ENCODE results near the gene PANX3. TPM values are rescaled to one million over a fixed set of nuclear protein-coding genes. Genes with fewer than 3 reads are reported as not detected.
A peak's percentile ranks its signal among the peaks of the same experiment; 100 is the strongest.

The PANX3 gene
- polyA plus RNA-seq, 1 donor (not counting 4 experiments of a cell fraction or from before 2014, with no cell fraction given) = not detected

DNA sequence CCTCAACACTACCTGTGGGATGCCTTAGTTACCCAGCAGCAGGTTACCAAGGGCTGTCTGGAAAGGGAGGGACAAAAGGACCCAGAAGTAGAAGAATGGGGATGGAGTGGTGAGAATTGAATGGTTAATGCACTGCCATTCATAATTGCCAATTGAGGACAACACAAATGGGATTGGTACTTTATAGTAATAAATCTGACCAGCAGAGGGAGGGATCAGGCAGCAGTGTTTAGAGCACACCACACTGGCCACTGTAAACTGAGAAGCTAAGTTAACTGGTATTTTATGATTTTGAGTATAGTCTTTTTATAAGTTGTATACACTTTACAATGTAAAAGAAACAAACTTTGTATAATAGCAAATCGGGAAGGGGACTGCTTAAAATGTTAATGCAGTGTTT is 22.1 kb downstream of the PANX3 start:
- TF ChIP-seq EZH2 (IDR thresholded peaks at IDR 0.05; ENCODE audit: low read length) = no peak
- peak; percentile 15 to 24 (median 15) for TF ChIP-seq CTCF (optimal IDR thresholded peaks at IDR 0.05 in 1 of 3, IDR thresholded peaks at IDR 0.05 in 1 of 3, conservative IDR thresholded peaks at IDR 0.05 in 1 of 3; ENCODE audit: extremely low read depth in 1 of 3, insufficient read depth in 2 of 3, low read length in 3 of 3)
- no peaks in the 10 kb centered on the region for H3K9me1 ChIP-seq (ENCODE audit: control insufficient read depth, extremely low read depth, insufficient read depth, low read length)
- no peaks in the 10 kb centered on the region for H3K27me3 ChIP-seq (ENCODE audit: control insufficient read depth, extremely low read depth, insufficient read depth, low read length)
- no peaks in the 10 kb centered on the region for H3K4me1 ChIP-seq (ENCODE audit: control insufficient read depth, extremely low read depth, insufficient read depth, low read length)
- no peak overlapping the region for H3K4me3 ChIP-seq (ENCODE audit: control insufficient read depth in 2 of 3, extremely low read depth in 1 of 3, insufficient read depth in 2 of 3, low read depth in 1 of 3, low read length in 3 of 3)
- FAIRE-seq = no peak
- H3K9me3 ChIP-seq (ENCODE audit: control insufficient read depth, low read depth, low read length) = no peaks in the 10 kb centered on the region
- H3K79me2 ChIP-seq (ENCODE audit: control insufficient read depth, insufficient read depth, low read length) = no peaks in the 10 kb centered on the region
- H3K36me3 ChIP-seq (ENCODE audit: control insufficient read depth in 2 of 2, extremely low read depth in 1 of 2, insufficient read depth in 2 of 2, low read length in 2 of 2) = peaks cover 23 to 36% of the 10 kb centered on the region in 2 experiments
- no peaks in the 10 kb centered on the region for H4K20me1 ChIP-seq (ENCODE audit: control insufficient read depth, extremely low read depth, insufficient read depth, low read length)
- no peak overlapping the region for H3K9ac ChIP-seq (ENCODE audit: control insufficient read depth, extremely low read depth, insufficient read depth, low read length)
- no peak for DNase-seq (ENCODE audit: low read depth, low spot score)
- no peak overlapping the region for H3K27ac ChIP-seq (ENCODE audit: control insufficient read depth, insufficient read depth, low read length)
- dilution Hi-C loops (cut with MboI; ENCODE audit: extremely low pct_ligation_motif_present, low sequenced_read_pairs) = no loop called here
- H2AFZ ChIP-seq (ENCODE audit: control insufficient read depth, low read length) = no peak overlapping the region
- H3K4me2 ChIP-seq (ENCODE audit: control insufficient read depth, extremely low read depth, insufficient read depth, low read depth, low read length) = no peak overlapping the region

DNA sequence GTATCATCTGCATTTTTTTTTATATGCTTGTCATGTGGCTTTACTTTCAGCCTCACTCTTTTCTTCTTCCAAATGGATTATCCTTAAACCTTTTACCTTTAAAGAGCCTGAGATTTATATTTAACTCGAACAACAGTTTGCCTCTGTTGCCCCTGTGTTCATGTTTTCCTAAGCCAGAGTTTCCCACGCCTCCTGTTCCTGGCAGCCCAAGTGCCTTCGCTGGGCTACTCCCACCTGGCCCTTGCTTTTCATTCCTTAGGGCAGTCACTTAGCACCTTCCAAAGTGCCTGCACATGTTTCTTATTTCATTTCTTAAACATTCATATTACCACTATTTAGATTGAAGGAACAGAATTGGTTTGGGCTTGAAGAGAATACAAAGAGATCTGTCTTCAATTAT is 24.7 kb downstream of the PANX3 start:
- DNase-seq (ENCODE audit: low read depth, low spot score) = no peak
- H4K20me1 ChIP-seq (ENCODE audit: control insufficient read depth, extremely low read depth, insufficient read depth, low read length) = no peaks in the 10 kb centered on the region
- FAIRE-seq = no peak
- H3K4me3 ChIP-seq (ENCODE audit: control insufficient read depth in 2 of 3, extremely low read depth in 1 of 3, insufficient read depth in 2 of 3, low read depth in 1 of 3, low read length in 3 of 3) = no peak overlapping the region
- H3K4me2 ChIP-seq (ENCODE audit: control insufficient read depth, extremely low read depth, insufficient read depth, low read depth, low read length) = no peak overlapping the region
- H3K9me1 ChIP-seq (ENCODE audit: control insufficient read depth, extremely low read depth, insufficient read depth, low read length) = no peaks in the 10 kb centered on the region
- H3K27me3 ChIP-seq (ENCODE audit: control insufficient read depth, extremely low read depth, insufficient read depth, low read length) = no peaks in the 10 kb centered on the region
- H2AFZ ChIP-seq (ENCODE audit: control insufficient read depth, low read length) = no peak overlapping the region
- no peak overlapping the region for H3K27ac ChIP-seq (ENCODE audit: control insufficient read depth, insufficient read depth, low read length)
- dilution Hi-C loops (cut with MboI; ENCODE audit: extremely low pct_ligation_motif_present, low sequenced_read_pairs) = no loop called here
- no peaks in the 10 kb centered on the region for H3K79me2 ChIP-seq (ENCODE audit: control insufficient read depth, insufficient read depth, low read length)
- no peaks in the 10 kb centered on the region for H3K4me1 ChIP-seq (ENCODE audit: control insufficient read depth, extremely low read depth, insufficient read depth, low read length)
- no peak for TF ChIP-seq CTCF (optimal IDR thresholded peaks at IDR 0.05 in 1 of 3, IDR thresholded peaks at IDR 0.05 in 1 of 3, conservative IDR thresholded peaks at IDR 0.05 in 1 of 3; ENCODE audit: extremely low read depth in 1 of 3, insufficient read depth in 2 of 3, low read length in 3 of 3)
- no peak for TF ChIP-seq EZH2 (IDR thresholded peaks at IDR 0.05; ENCODE audit: low read length)
- H3K9me3 ChIP-seq (ENCODE audit: control insufficient read depth, low read depth, low read length) = peaks cover 4% of the 10 kb centered on the region
- H3K36me3 ChIP-seq (ENCODE audit: control insufficient read depth in 2 of 2, extremely low read depth in 1 of 2, insufficient read depth in 2 of 2, low read length in 2 of 2) = peaks cover 21 to 29% of the 10 kb centered on the region in 2 experiments
- no peak overlapping the region for H3K9ac ChIP-seq (ENCODE audit: control insufficient read depth, extremely low read depth, insufficient read depth, low read length)
